D721Med (cell line): Measurements from ENCODE around the gene MAPK6.

Experiments used
- DNase-seq: peaks from one replicate; pipeline ENCODE4 v3.0.0; 2011; ENCODE audit warnings: low spot score; ENCODE audit not compliant: insufficient read length
- FAIRE-seq: peaks from 2 replicates; lab custom pipeline; 2011; peaks lifted over from hg19 to GRCh38; lab: Jason Lieb, UNC
- CTCF ChIP-seq: IDR thresholded peaks from 2 replicates; pipeline ENCODE4 v1.5.1; 2012; ENCODE audit warnings: mild to moderate bottlenecking, control low read depth; ENCODE audit not compliant: insufficient read depth; ENCODE audit errors: missing control alignments

Gene MAPK6

GRCh38 chr15:52102463-52102862 is 83.4 kb downstream of the MAPK6 start:
- TF ChIP-seq CTCF: no peak
- no peak for FAIRE-seq
- no peak for DNase-seq

- TF ChIP-seq CTCF: no peak
- FAIRE-seq (no peak), DNase-seq (no peak)
Observed at GRCh38 chr15:52103217-52104207, 84.5 kb downstream of the MAPK6 start.

- FAIRE-seq (no peak), DNase-seq (no peak)
- TF ChIP-seq CTCF: no peak
Observed at GRCh38 chr15:52104532-52105004, 85.5 kb downstream of the MAPK6 start.

GRCh38 chr15:52105846-52106245 is 86.8 kb downstream of the MAPK6 start:
- FAIRE-seq (no peak), DNase-seq (no peak)
- no peak for TF ChIP-seq CTCF

- DNase-seq: no peak
- no peak for FAIRE-seq
Observed at GRCh38 chr15:52106641-52107040, 87.6 kb downstream of the MAPK6 start.

GRCh38 chr15:52107238-52107637 is 88.2 kb downstream of the MAPK6 start:
- TF ChIP-seq CTCF: no peak

More at GRCh38 chr15:52106641-52107040, 87.6 kb downstream of the MAPK6 start:
- TF ChIP-seq CTCF: no peak

More at GRCh38 chr15:52107238-52107637, 88.2 kb downstream of the MAPK6 start:
- FAIRE-seq (no peak), DNase-seq (no peak)
